A549 (cell line): ENCODE data around the gene RBM10. TPM values are rescaled to one million over a fixed set of nuclear protein-coding genes. Genes with fewer than 3 reads are reported as not detected.

Experiments
- ATAC-seq, 2 experiments: fragments of 200-7000 bp in 1 of 2; fragments of >200 bp in 1 of 2; cut with Nextera tagmentation in 1 of 2; cut with Tn5 transposase in 1 of 2; 3 replicates each; pipeline versions ENCODE4 v1.8.0 to v1.9.1; 2018 to 2020; ENCODE audit warnings: mild to moderate bottlenecking in 1 of 2, moderate library complexity in 1 of 2
- CTCF ChIA-PET: fragments of 300-600 bp; sonication (Branson Sonifier 250); formaldehyde crosslinking; extraction: SDS; loops from one replicate; lab custom pipeline; 2021; ENCODE audit warnings: antibody characterized with exemption, inconsistent platforms; lab: Yijun Ruan, JAX
- POLR2A ChIA-PET: fragments of 350-600 bp; formaldehyde crosslinking; extraction: SDS; loops from one replicate; lab custom pipeline; 2021; ENCODE audit warnings: antibody characterized with exemption, inconsistent platforms; lab: Yijun Ruan, JAX
- DNase-seq, 2 experiments: peaks; one replicate each; pipeline versions ENCODE4 v3.0.0 to v3.0.0-alpha.2; 2011 to 2016; ENCODE audit warnings: low read depth in 1 of 2, low spot score in 1 of 2
- FAIRE-seq: peaks from 2 replicates; lab custom pipeline; 2011; peaks lifted over from hg19 to GRCh38; lab: Jason Lieb, UNC
- H3K27ac ChIP-seq, 2 experiments: fragments of >200 bp; sonication (Bioruptor Twin); formaldehyde crosslinking; 3 replicates each; pipeline ENCODE4 v1.5.1; 2016 to 2017
- H3K4me1 ChIP-seq: fragments of >200 bp; sonication (Bioruptor Twin); formaldehyde crosslinking; 3 replicates; pipeline ENCODE4 v1.6.1; 2016
- H3K4me2 ChIP-seq: fragments of >200 bp; sonication (Bioruptor Twin); formaldehyde crosslinking; 3 replicates; pipeline ENCODE4 v1.6.1; 2016
- H3K4me3 ChIP-seq: fragments of >200 bp; sonication (Bioruptor Twin); formaldehyde crosslinking; 3 replicates; pipeline ENCODE4 v1.5.1; 2016
- H3K9me3 ChIP-seq: fragments of >200 bp; sonication (Bioruptor Twin); formaldehyde crosslinking; 3 replicates; pipeline ENCODE4 v1.6.1; 2016
- ATOH8 ChIP-seq: fragments of 250-450 bp; sonication (Bioruptor Pico); IDR thresholded peaks from 2 replicates; pipeline ENCODE4 v1.5.0; 2020; ENCODE audit warnings: low read depth, mild to moderate bottlenecking, moderate library complexity
- BCL3 ChIP-seq: fragments of >200 bp; sonication (Bioruptor Twin); formaldehyde crosslinking; IDR thresholded peaks from 3 replicates; pipeline ENCODE4 v1.6.1; 2016
- CBX2 ChIP-seq: fragments of 200-600 bp; sonication (generic); IDR thresholded peaks from 2 replicates; pipeline ENCODE4 v1.6.1; 2016; ENCODE audit warnings: low read depth, mild to moderate bottlenecking, borderline replicate concordance
- CBX8 ChIP-seq: fragments of 200-600 bp; sonication (generic); IDR thresholded peaks from 2 replicates; pipeline ENCODE4 v1.6.1; 2016
- CEBPB ChIP-seq, 2 experiments: fragments of >200 bp in 1 of 2; sonication (Bioruptor Twin) in 1 of 2; formaldehyde crosslinking in 1 of 2; IDR thresholded peaks; 2 replicates each; pipeline ENCODE4 v1.6.1; 2012 to 2016
- EHF ChIP-seq: fragments of 250-450 bp; sonication (Bioruptor Pico); IDR thresholded peaks from 2 replicates; pipeline ENCODE4 v1.5.0; 2020; ENCODE audit warnings: mild to moderate bottlenecking
- EHMT2 ChIP-seq: fragments of 200-600 bp; sonication (generic); IDR thresholded peaks from 2 replicates; pipeline ENCODE4 v1.6.1; 2016; ENCODE audit warnings: antibody characterized with exemption, low read depth, mild to moderate bottlenecking, moderate library complexity
- EP300 ChIP-seq, 2 experiments: fragments of >200 bp; sonication (Bioruptor Twin); formaldehyde crosslinking; IDR thresholded peaks; 2 replicates in 1 of 2; 3 replicates in 1 of 2; pipeline ENCODE4 v1.6.1; 2016 to 2017
- FOSB ChIP-seq: fragments of 250-450 bp; sonication (Bioruptor Pico); IDR thresholded peaks from 2 replicates; pipeline ENCODE4 v1.5.0; 2020; ENCODE audit warnings: mild to moderate bottlenecking, moderate library complexity
- FOSL2 ChIP-seq, 2 experiments: fragments of 450-650 bp in 1 of 2; fragments of >200 bp in 1 of 2; sonication (Bioruptor Twin) in 1 of 2; formaldehyde crosslinking; IDR thresholded peaks; 2 replicates each; pipeline versions ENCODE4 v1.5.0 to v1.6.1; 2016 to 2020; ENCODE audit warnings: mild to moderate bottlenecking in 1 of 2, moderate library complexity in 1 of 2
- HDAC2 ChIP-seq: fragments of 200-600 bp; sonication (generic); IDR thresholded peaks from 2 replicates; pipeline ENCODE4 v1.6.1; 2016
- HOXA7 ChIP-seq: fragments of 250-450 bp; sonication (Bioruptor Pico); IDR thresholded peaks from 2 replicates; pipeline ENCODE4 v1.5.0; 2020; ENCODE audit warnings: mild to moderate bottlenecking, moderate library complexity
- HOXB13 ChIP-seq: fragments of 250-450 bp; sonication (Bioruptor Pico); IDR thresholded peaks from 2 replicates; pipeline ENCODE4 v1.5.0; 2020; ENCODE audit warnings: low read depth, mild to moderate bottlenecking, moderate library complexity
- HOXB5 ChIP-seq: fragments of 250-450 bp; sonication (Bioruptor Pico); IDR thresholded peaks from 2 replicates; pipeline ENCODE4 v1.5.0; 2020; ENCODE audit warnings: mild to moderate bottlenecking, moderate library complexity
- JUNB ChIP-seq: fragments of >200 bp; sonication (Bioruptor Twin); formaldehyde crosslinking; IDR thresholded peaks from 2 replicates; pipeline ENCODE4 v1.6.1; 2016
- MAZ ChIP-seq: fragments of 150-350 bp; IDR thresholded peaks from 2 replicates; pipeline ENCODE4 v1.6.1; 2014; ENCODE audit warnings: antibody characterized with exemption, low read depth, low read length, borderline replicate concordance
- MYC ChIP-seq: IDR thresholded peaks from 2 replicates; pipeline ENCODE4 v1.6.1; 2012; ENCODE audit warnings: mild to moderate bottlenecking, inconsistent platforms, low read length, improper control_type of control experiment, borderline replicate concordance
- NPAS2 ChIP-seq: fragments of 250-450 bp; sonication (Bioruptor Pico); IDR thresholded peaks from 2 replicates; pipeline ENCODE4 v1.8.0; 2022; ENCODE audit warnings: mild to moderate bottlenecking, moderate library complexity, borderline replicate concordance
- PBX3 ChIP-seq: IDR thresholded peaks from 2 replicates; pipeline ENCODE4 v1.6.1; 2012
- RAD21 ChIP-seq, 2 experiments: fragments of >200 bp in 1 of 2; sonication (Bioruptor Twin) in 1 of 2; formaldehyde crosslinking in 1 of 2; IDR thresholded peaks in 1 of 2; conservative IDR thresholded peaks in 1 of 2; 2 replicates in 1 of 2; 3 replicates in 1 of 2; pipeline ENCODE4 v1.6.1; 2012 to 2018; ENCODE audit warnings: inconsistent platforms in 1 of 2
- RARB ChIP-seq: fragments of 250-450 bp; sonication (Bioruptor Pico); IDR thresholded peaks from 2 replicates; pipeline ENCODE4 v1.8.0; 2021; ENCODE audit warnings: mild to moderate bottlenecking, moderate library complexity
- RNF2 ChIP-seq: fragments of 200-600 bp; sonication (generic); IDR thresholded peaks from 2 replicates; pipeline ENCODE4 v1.6.1; 2016; ENCODE audit warnings: low read depth, mild to moderate bottlenecking, antibody characterized with exemption, moderate library complexity, borderline replicate concordance
- SREBF2 ChIP-seq: fragments of 450-650 bp; IDR thresholded peaks from 2 replicates; pipeline ENCODE4 v1.6.1; 2014; ENCODE audit warnings: mild to moderate bottlenecking, moderate library complexity
- ZC3H11A ChIP-seq: fragments of 450-650 bp; IDR thresholded peaks from 2 replicates; pipeline ENCODE4 v1.6.1; 2014; ENCODE audit warnings: antibody characterized with exemption, mild to moderate bottlenecking
- WGBS: methylation state at CpG from one replicate; pipeline ENCODE4 v1.1.6; 2017; ENCODE audit errors: missing lambda C conversion rate; 5-methylcytosine and 5-hydroxymethylcytosine counted together
- polyA plus RNA-seq, 4 experiments: library from polyadenylated mRNA; depleted of rRNA in 3 of 4; stranded (reverse); fragments of >200 nt; fragmentation: RNase III in 1 of 4; extraction: RNeasy Plus Mini Kit Qiagen cat#74134 plus additional on column Dnase treatment in 1 of 4; gene quantifications; 2 replicates in 3 of 4; 3 replicates in 1 of 4; pipeline ENCODE4 v1.2.3, GENCODE V29; 2011 to 2017

The RBM10 gene
- polyA plus RNA-seq, 2 of the 4 experiments (the other 2 are of a cell fraction): 21.1 to 29.8 TPM

- Histone ChIP-seq H3K4me3 (no peak overlapping the region), H3K4me1 (peaks cover 18% of the 10 kb centered on the region), H3K27ac (no peak overlapping the region)
- peak in 1 of 2 experiments; percentile 21; a peak in 1 of 6 replicates for ATAC-seq
- ChIA-PET CTCF (interaction anchor here (1.9 kb wide), 1 partner anchor 318 kb away, joined by 10 read pairs; no protein-coding TSS in a partner anchor), POLR2A (no interaction called here)
- FAIRE-seq: peak; percentile 68
- no peak for DNase-seq
- WGBS: 74% methylated on average over 5 of the region's 5 CpGs
- TF ChIP-seq NPAS2 (CRISPR knock-in tag) (no peak), ATOH8 (no peak), CBX2 (no peak), HOXA7 (CRISPR knock-in tag) (no peak), EP300 (IDR thresholded peaks at IDR 0.05) (no peak), JUNB (no peak), HOXB5 (no peak), MAZ (no peak), FOSL2 (IDR thresholded peaks at IDR 0.05) (no peak), FOSL2 (CRISPR knock-in tag; IDR thresholded peaks at IDR 0.05) (no peak), EHMT2 (no peak), HOXB13 (CRISPR knock-in tag) (no peak)
- TF ChIP-seq, all 56 proteins: peak for 0
- Histone ChIP-seq H3K4me2 (no peak overlapping the region), H3K9me3 (no peaks in the 10 kb centered on the region)
Measured at GRCh38 chrX:47204970-47205369, 59.9 kb downstream of the RBM10 start.

- FAIRE-seq (no peak), DNase-seq (no peak), ATAC-seq (no peak)
- Histone ChIP-seq H3K4me1 (peaks cover 5% of the 10 kb centered on the region; the same call in 2 of the 3 replicates), H3K4me2 (no peak overlapping the region), H3K27ac (no peak overlapping the region), H3K9me3 (no peaks in the 10 kb centered on the region), H3K4me3 (no peak overlapping the region)
- ChIA-PET CTCF (interaction anchor here (0.9 kb wide), 1 partner anchor 41 kb away, joined by 3 read pairs; no protein-coding TSS in a partner anchor), POLR2A (no interaction called here)
- TF ChIP-seq MYC (no peak), CEBPB (IDR thresholded peaks at IDR 0.05) (no peak), RNF2 (no peak), FOSB (CRISPR knock-in tag) (no peak), RAD21 (conservative IDR thresholded peaks at IDR 0.05 in 1 of 2, IDR thresholded peaks at IDR 0.05 in 1 of 2) (no peak), SREBF2 (no peak), BCL3 (no peak), ZC3H11A (no peak), CBX8 (no peak), HDAC2 (no peak)
- 85% methylated on average over 2 of the region's 3 CpGs for WGBS
Measured at GRCh38 chrX:47206316-47206715, 61.3 kb downstream of the RBM10 start.

GRCh38 chrX:47208108-47208507, 63.1 kb downstream of the RBM10 start:
- POLR2A ChIA-PET: interaction anchor here (1.4 kb wide), 1 partner anchor 10 kb away, joined by 4 read pairs; no protein-coding TSS in a partner anchor
- Histone ChIP-seq H3K4me2 (no peak overlapping the region), H3K9me3 (no peaks in the 10 kb centered on the region), H3K4me3 (no peak overlapping the region), H3K4me1 (0 out of 3 replicates have a peak, but pooled peaks cover 4% of the 10 kb centered on the region), H3K27ac (no peak overlapping the region)
- CTCF ChIA-PET: no interaction called here
- FAIRE-seq (peak; percentile 86), ATAC-seq (no peak), DNase-seq (no peak)
- TF ChIP-seq EHMT2 (no peak), PBX3 (no peak), CBX2 (no peak), NPAS2 (CRISPR knock-in tag) (no peak), RARB (CRISPR knock-in tag) (no peak), JUNB (no peak), EHF (CRISPR knock-in tag) (no peak)
- WGBS: 91% methylated on average over 12 of the region's 12 CpGs
